GM12878 (cell line): Measurements from ENCODE around the gene MXD1. TPM values are rescaled to one million over a fixed set of nuclear protein-coding genes. Genes with fewer than 3 reads are reported as not detected.

Experiments used
- ATAC-seq: fragments of 200-7000 bp; cut with Tn5 transposase; 3 replicates; pipeline ENCODE4 v1.9.1; 2020; ENCODE audit warnings: mild to moderate bottlenecking, moderate library complexity
- BruUV-seq: library from RNA; stranded (reverse); fragments of 400-500 nt; replicated peaks from 2 replicates; lab custom pipeline; 2021; lab: Mats Ljungman, UMichigan
- CTCF ChIA-PET: fragments of 300-600 bp; sonication (Branson Sonifier 250); formaldehyde crosslinking; extraction: SDS; loops from one replicate; lab custom pipeline; 2021; ENCODE audit warnings: inconsistent platforms; lab: Yijun Ruan, JAX
- POLR2A ChIA-PET: fragments of 350-600 bp; formaldehyde crosslinking; extraction: SDS; loops from one replicate; lab custom pipeline; 2021; ENCODE audit warnings: inconsistent platforms; lab: Charles Lee
- RAD21 ChIA-PET: fragments of 300-600 bp; sonication (Branson Sonifier 250); formaldehyde crosslinking; loops from one replicate; lab custom pipeline; 2023; ENCODE audit warnings: antibody characterized with exemption; ENCODE audit not compliant: unreplicated experiment; lab: Charles Lee
- SMC1A ChIA-PET: fragments of 300-600 bp; sonication (Branson Sonifier 250); formaldehyde crosslinking; loops from one replicate; lab custom pipeline; 2023; ENCODE audit not compliant: unreplicated experiment, uncharacterized antibody; lab: Charles Lee
- DNase-seq: peaks from one replicate; pipeline ENCODE4 v3.0.0-alpha.2; 2011; ENCODE audit warnings: low read depth, low spot score
- FAIRE-seq: peaks from 3 replicates; lab custom pipeline; 2011; peaks lifted over from hg19 to GRCh38; lab: Jason Lieb, UNC
- H2AFZ ChIP-seq: 2 replicates; pipeline ENCODE4 v1.6.0; 2011; ENCODE audit warnings: low read depth, low read length, control low read depth; ENCODE audit not compliant: control insufficient read depth
- H3K27ac ChIP-seq: 2 replicates; pipeline ENCODE4 v1.5.1; 2011; ENCODE audit warnings: control low read depth; ENCODE audit not compliant: control insufficient read depth, insufficient read depth
- H3K27me3 ChIP-seq, 2 experiments: replicated peaks in 1 of 2; 2 replicates each; pipeline versions ENCODE4 v1.6.0 to v1.6.1; 2011; ENCODE audit warnings: low read length in 1 of 2; ENCODE audit not compliant: control insufficient read depth in 2 of 2, insufficient read depth in 2 of 2
- H3K36me3 ChIP-seq, 2 experiments: 2 replicates each; pipeline ENCODE4 v1.5.1; 2011; ENCODE audit warnings: low read length in 1 of 2; ENCODE audit not compliant: control insufficient read depth in 2 of 2, insufficient read depth in 2 of 2
- H3K4me1 ChIP-seq: 2 replicates; pipeline ENCODE4 v1.6.1; 2011; ENCODE audit warnings: mild to moderate bottlenecking, low read length, moderate library complexity, mixed read lengths; ENCODE audit not compliant: control insufficient read depth, insufficient read depth
- H3K4me2 ChIP-seq: 2 replicates; pipeline ENCODE4 v1.6.0; 2011; ENCODE audit warnings: control low read depth; ENCODE audit not compliant: control insufficient read depth, insufficient read depth
- H3K4me3 ChIP-seq: fragments of 200-600 bp; sonication (generic); 2 replicates; pipeline ENCODE4 v1.5.1; 2016
- H3K79me2 ChIP-seq: 2 replicates; pipeline ENCODE4 v1.6.0; 2011; ENCODE audit warnings: low read length; ENCODE audit not compliant: control insufficient read depth, insufficient read depth
- H3K9ac ChIP-seq: 2 replicates; pipeline ENCODE4 v1.8.0; 2011; ENCODE audit warnings: low read length, control low read depth, mixed read lengths; ENCODE audit not compliant: control insufficient read depth, insufficient read depth
- H3K9me3 ChIP-seq: replicated peaks from 3 replicates; pipeline ENCODE4 v1.5.1; 2011; ENCODE audit warnings: mild to moderate bottlenecking, low read length; ENCODE audit not compliant: control insufficient read depth, insufficient read depth
- H4K20me1 ChIP-seq: 2 replicates; pipeline ENCODE4 v1.6.0; 2011; ENCODE audit not compliant: control insufficient read depth, insufficient read depth
- CHD1 ChIP-seq: IDR thresholded peaks from 2 replicates; pipeline ENCODE4 v1.6.1; 2012; ENCODE audit warnings: low read depth, low read length, improper control_type of control experiment
- HDGF ChIP-seq: fragments of 450-650 bp; IDR thresholded peaks from 2 replicates; pipeline ENCODE4 v1.6.1; 2016; ENCODE audit warnings: antibody characterized with exemption
- KAT2A ChIP-seq: conservative IDR thresholded peaks from 2 replicates; pipeline ENCODE4 v1.6.1; 2011; ENCODE audit warnings: low read depth, low read length; ENCODE audit not compliant: control insufficient read depth
- PML ChIP-seq: IDR thresholded peaks from 2 replicates; pipeline ENCODE4 v1.6.1; 2012; ENCODE audit warnings: low read length, inconsistent platforms
- SREBF2 ChIP-seq: IDR thresholded peaks from 2 replicates; pipeline ENCODE4 v1.6.1; 2012; ENCODE audit warnings: mild to moderate bottlenecking, low read length
- SRF ChIP-seq, 2 experiments: IDR thresholded peaks; 2 replicates each; pipeline ENCODE4 v1.6.1; 2011; ENCODE audit warnings: low read depth in 2 of 2, low read length in 2 of 2, mild to moderate bottlenecking in 1 of 2, moderate library complexity in 1 of 2
- ZBTB33 ChIP-seq: fragments of 450-650 bp; IDR thresholded peaks from 2 replicates; pipeline ENCODE4 v1.6.1; 2017; ENCODE audit warnings: mild to moderate bottlenecking
- WGBS: methylation state at CpG from one replicate; pipeline ENCODE4 v1.1.6; 2016; ENCODE audit warnings: low lambda C conversion rate; ENCODE audit not compliant: insufficient replicate concordance, insufficient coverage; ENCODE audit errors: missing lambda C conversion rate; 5-methylcytosine and 5-hydroxymethylcytosine counted together
- in situ Hi-C: fragments of 300-500 bp; cut with MboI; formaldehyde crosslinking; loops from 9 replicates; pipeline ENCODE4 v1.14.3; 2018; ENCODE audit warnings: mixed read lengths
- intact Hi-C: fragments of 100-400 bp; cut with micrococcal nuclease; formaldehyde crosslinking; loops from one replicate; pipeline ENCODE4 v1.14.2; 2022; ENCODE audit not compliant: unreplicated experiment
- polyA plus RNA-seq, 11 experiments: library from polyadenylated mRNA; depleted of rRNA in 4 of 11; unstranded in 6 of 11; stranded (reverse) in 5 of 11; fragments of >200 nt; fragmentation: Nextera tagmentation in 4 of 11; fragmentation: Illumina TruSeq in 1 of 11; extraction: Ambion mirVana in 4 of 11; extraction: Trizol in 1 of 11; gene quantifications; 1 replicate in 1 of 11; 2 replicates in 10 of 11; pipeline versions ENCODE4 v1.2.1 to v1.2.3, GENCODE V29; 2011 to 2016; ENCODE audit warnings: inconsistent platforms in 2 of 11, missing spikeins in 2 of 11, low read depth in 1 of 11
- total RNA-seq, 4 experiments: library from RNA; depleted of rRNA in 3 of 4; stranded (reverse); fragments of >200 nt in 3 of 4; fragmentation: Illumina TruSeq in 1 of 4; extraction: Trizol in 1 of 4; gene quantifications; 2 replicates each; pipeline versions ENCODE4 v1.2.1 to v1.2.3, GENCODE V29; 2013 to 2021
- TF ChIP-seq, protein P1 (sequence below): IDR thresholded peaks from 2 replicates; pipeline ENCODE4 v1.6.1; 2011; ENCODE audit warnings: borderline replicate concordance, low read depth, mild to moderate bottlenecking, moderate library complexity, low read length; ENCODE audit not compliant: insufficient read depth, poor library complexity, severe bottlenecking
- TF ChIP-seq, protein P2 (sequence below), 3 experiments: IDR thresholded peaks in 2 of 3; conservative IDR thresholded peaks in 1 of 3; 2 replicates each; pipeline ENCODE4 v1.5.1; 2011; ENCODE audit warnings: low read depth in 3 of 3, low read length in 3 of 3, mild to moderate bottlenecking in 3 of 3, control low read depth in 2 of 3, moderate library complexity in 2 of 3, inconsistent platforms in 1 of 3, mixed read lengths in 1 of 3; ENCODE audit not compliant: control insufficient read depth in 2 of 3, insufficient read depth in 1 of 3; ENCODE audit errors: extremely low read depth in 1 of 3
- TF ChIP-seq, protein P3 (sequence below): fragments of 450-650 bp; formaldehyde crosslinking; IDR thresholded peaks from 2 replicates; pipeline ENCODE4 v1.4.0; 2022; ENCODE audit warnings: mild to moderate bottlenecking, moderate library complexity

The MXD1 gene
- total and polyA plus RNA-seq, 10 of the 15 experiments (the other 5 are each of a cell fraction or from before 2014, with no cell fraction given) = 2.2 to 10.2 (median 3.3) TPM

DNA sequence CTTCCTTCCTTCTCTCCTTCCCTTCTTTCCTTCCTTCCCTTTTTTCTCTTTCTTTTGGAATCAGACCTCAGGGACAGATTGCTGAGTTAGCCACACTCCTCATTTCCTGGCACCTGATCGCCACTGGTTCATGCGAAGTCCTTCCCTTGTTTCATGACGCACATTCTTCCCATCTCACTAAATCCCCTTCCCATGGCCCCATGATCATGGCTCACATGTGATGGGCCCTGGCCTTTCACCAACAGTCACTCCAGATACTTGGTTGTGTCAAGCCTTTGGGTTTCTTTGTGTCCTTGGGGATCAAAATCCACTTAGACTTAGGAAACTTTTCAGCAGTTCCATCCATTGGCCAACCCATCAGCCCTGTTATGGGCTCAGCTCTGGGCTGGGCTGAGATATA, 70.3 kb downstream of the MXD1 start:
- 100% methylated on average over 3 of the region's 3 CpGs for WGBS
- intact Hi-C loops (no loop called here), in situ Hi-C loops (no loop called here)
- no peaks in the 10 kb centered on the region for H3K9me3 ChIP-seq
- no TSS peak for BruUV-seq
- RAD21 ChIA-PET = no interaction called here
- no peak for TF ChIP-seq SRF (IDR thresholded peaks at IDR 0.05; ENCODE audit: low read depth in 2 of 2, low read length in 2 of 2)
- TF ChIP-seq PML = no peak
- no peak for TF ChIP-seq CHD1
- no peak for TF ChIP-seq KAT2A
- TF ChIP-seq, protein P1, sequence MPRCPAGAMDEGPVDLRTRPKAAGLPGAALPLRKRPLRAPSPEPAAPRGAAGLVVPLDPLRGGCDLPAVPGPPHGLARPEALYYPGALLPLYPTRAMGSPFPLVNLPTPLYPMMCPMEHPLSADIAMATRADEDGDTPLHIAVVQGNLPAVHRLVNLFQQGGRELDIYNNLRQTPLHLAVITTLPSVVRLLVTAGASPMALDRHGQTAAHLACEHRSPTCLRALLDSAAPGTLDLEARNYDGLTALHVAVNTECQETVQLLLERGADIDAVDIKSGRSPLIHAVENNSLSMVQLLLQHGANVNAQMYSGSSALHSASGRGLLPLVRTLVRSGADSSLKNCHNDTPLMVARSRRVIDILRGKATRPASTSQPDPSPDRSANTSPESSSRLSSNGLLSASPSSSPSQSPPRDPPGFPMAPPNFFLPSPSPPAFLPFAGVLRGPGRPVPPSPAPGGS = no peak
- TF ChIP-seq HDGF = no peak
- TF ChIP-seq, protein P2, sequence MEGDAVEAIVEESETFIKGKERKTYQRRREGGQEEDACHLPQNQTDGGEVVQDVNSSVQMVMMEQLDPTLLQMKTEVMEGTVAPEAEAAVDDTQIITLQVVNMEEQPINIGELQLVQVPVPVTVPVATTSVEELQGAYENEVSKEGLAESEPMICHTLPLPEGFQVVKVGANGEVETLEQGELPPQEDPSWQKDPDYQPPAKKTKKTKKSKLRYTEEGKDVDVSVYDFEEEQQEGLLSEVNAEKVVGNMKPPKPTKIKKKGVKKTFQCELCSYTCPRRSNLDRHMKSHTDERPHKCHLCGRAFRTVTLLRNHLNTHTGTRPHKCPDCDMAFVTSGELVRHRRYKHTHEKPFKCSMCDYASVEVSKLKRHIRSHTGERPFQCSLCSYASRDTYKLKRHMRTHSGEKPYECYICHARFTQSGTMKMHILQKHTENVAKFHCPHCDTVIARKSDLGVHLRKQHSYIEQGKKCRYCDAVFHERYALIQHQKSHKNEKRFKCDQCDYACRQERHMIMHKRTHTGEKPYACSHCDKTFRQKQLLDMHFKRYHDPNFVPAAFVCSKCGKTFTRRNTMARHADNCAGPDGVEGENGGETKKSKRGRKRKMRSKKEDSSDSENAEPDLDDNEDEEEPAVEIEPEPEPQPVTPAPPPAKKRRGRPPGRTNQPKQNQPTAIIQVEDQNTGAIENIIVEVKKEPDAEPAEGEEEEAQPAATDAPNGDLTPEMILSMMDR (IDR thresholded peaks at IDR 0.05 in 2 of 3, conservative IDR thresholded peaks at IDR 0.05 in 1 of 3; ENCODE audit: control insufficient read depth in 2 of 3, extremely low read depth in 1 of 3, insufficient read depth in 1 of 3, low read depth in 3 of 3, low read length in 3 of 3) = no peak
- no peak for TF ChIP-seq SREBF2
- no peak for TF ChIP-seq ZBTB33
- TF ChIP-seq, protein P3, sequence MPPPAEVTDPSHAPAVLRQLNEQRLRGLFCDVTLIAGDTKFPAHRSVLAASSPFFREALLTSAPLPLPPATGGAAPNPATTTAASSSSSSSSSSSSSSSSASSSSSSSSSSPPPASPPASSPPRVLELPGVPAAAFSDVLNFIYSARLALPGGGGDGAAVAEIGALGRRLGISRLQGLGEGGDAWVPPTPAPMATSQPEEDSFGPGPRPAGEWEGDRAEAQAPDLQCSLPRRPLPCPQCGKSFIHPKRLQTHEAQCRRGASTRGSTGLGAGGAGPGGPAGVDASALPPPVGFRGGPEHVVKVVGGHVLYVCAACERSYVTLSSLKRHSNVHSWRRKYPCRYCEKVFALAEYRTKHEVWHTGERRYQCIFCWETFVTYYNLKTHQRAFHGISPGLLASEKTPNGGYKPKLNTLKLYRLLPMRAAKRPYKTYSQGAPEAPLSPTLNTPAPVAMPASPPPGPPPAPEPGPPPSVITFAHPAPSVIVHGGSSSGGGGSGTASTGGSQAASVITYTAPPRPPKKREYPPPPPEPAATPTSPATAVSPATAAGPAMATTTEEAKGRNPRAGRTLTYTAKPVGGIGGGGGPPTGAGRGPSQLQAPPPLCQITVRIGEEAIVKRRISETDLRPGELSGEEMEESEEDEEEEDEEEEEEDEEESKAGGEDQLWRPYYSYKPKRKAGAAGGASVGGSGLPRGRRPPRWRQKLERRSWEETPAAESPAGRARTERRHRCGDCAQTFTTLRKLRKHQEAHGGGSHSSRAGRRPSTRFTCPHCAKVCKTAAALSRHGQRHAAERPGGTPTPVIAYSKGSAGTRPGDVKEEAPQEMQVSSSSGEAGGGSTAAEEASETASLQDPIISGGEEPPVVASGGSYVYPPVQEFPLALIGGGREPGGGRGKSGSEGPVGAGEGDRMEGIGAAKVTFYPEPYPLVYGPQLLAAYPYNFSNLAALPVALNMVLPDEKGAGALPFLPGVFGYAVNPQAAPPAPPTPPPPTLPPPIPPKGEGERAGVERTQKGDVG (CRISPR knock-in tag) = no peak
- CTCF ChIA-PET = interaction anchor here (1.0 kb wide), 1 partner anchor 91 kb away, joined by 3 read pairs; the partner anchor contains the start of gene SNRNP27
- no peak for FAIRE-seq
- H3K9ac ChIP-seq = no peak overlapping the region
- H3K4me2 ChIP-seq = no peak overlapping the region
- H3K27ac ChIP-seq = no peak overlapping the region
- POLR2A ChIA-PET = no interaction called here
- no peak for ATAC-seq
- no peak overlapping the region for H2AFZ ChIP-seq
- H3K4me1 ChIP-seq = no peaks in the 10 kb centered on the region
- H3K27me3 ChIP-seq = no peaks in the 10 kb centered on the region
- H4K20me1 ChIP-seq = no peaks in the 10 kb centered on the region
- H3K36me3 ChIP-seq = no peaks in the 10 kb centered on the region
- H3K79me2 ChIP-seq = no peaks in the 10 kb centered on the region
- no peak overlapping the region for H3K4me3 ChIP-seq
- no peak for DNase-seq
- SMC1A ChIA-PET = no interaction called here
